Left ventricle myocardium inferior (tissue), 1 donor: Measurements from ENCODE around the gene RUFY2. TPM values are rescaled to one million over a fixed set of nuclear protein-coding genes. Genes with fewer than 3 reads are reported as not detected.

Experiments
- DNase-seq: peaks from one replicate; pipeline ENCODE4 v3.0.0-alpha.2; 2020
- H3K27ac ChIP-seq: fragments of 200-600 bp; replicated peaks from 2 replicates; pipeline ENCODE4 v1.8.0; 2021
- H3K27me3 ChIP-seq: fragments of 200-600 bp; 2 replicates; pipeline ENCODE4 v1.8.0; 2021; ENCODE audit warnings: low read depth
- H3K36me3 ChIP-seq: fragments of 200-600 bp; 2 replicates; pipeline ENCODE4 v1.8.0; 2021
- H3K4me1 ChIP-seq: fragments of 200-600 bp; 2 replicates; pipeline ENCODE4 v1.8.0; 2021
- H3K4me3 ChIP-seq: fragments of 200-600 bp; 2 replicates; pipeline ENCODE4 v1.8.0; 2021; ENCODE audit warnings: mild to moderate bottlenecking, moderate library complexity
- H3K9me3 ChIP-seq: fragments of 200-600 bp; replicated peaks from 2 replicates; pipeline ENCODE4 v1.8.0; 2021
- CTCF ChIP-seq: fragments of 200-600 bp; IDR thresholded peaks from 2 replicates; pipeline ENCODE4 v1.8.0; 2021; ENCODE audit warnings: antibody characterized with exemption, mild to moderate bottlenecking, borderline replicate concordance
- intact Hi-C: fragments of 100-400 bp; cut with micrococcal nuclease; formaldehyde crosslinking; loops from one replicate; pipeline ENCODE4 v1.11.0; 2022
- total RNA-seq: library from RNA; stranded (reverse); fragmentation: NEBNext Ultra II Directional; extraction: Animal tissue kit (Norgen Biotek cat#: 25700); gene quantifications from one replicate; pipeline ENCODE4 v1.2.1, GENCODE V29; 2021
- donor health status: DM: no; HTN: yes; CAD: no; lungs with severe emphysema.

The RUFY2 gene
- total RNA-seq, 1 donor from 2014 or later, result 9.9 TPM

GRCh38 chr10:68434657-68435056, 27.6 kb upstream of the RUFY2 start:
- no peak for DNase-seq
- intact Hi-C loops, result no loop called here
- Histone ChIP-seq H3K4me3 (no peak overlapping the region), H3K27me3 (no peaks in the 10 kb centered on the region), H3K9me3 (no peaks in the 10 kb centered on the region), H3K36me3 (peaks cover 5% of the 10 kb centered on the region), H3K4me1 (no peaks in the 10 kb centered on the region), H3K27ac (no peak overlapping the region)
- no peak for TF ChIP-seq CTCF

- no peak for DNase-seq
- intact Hi-C loops, result no loop called here
- no peak overlapping the region for H3K4me3 ChIP-seq
- no peak for TF ChIP-seq CTCF
- H3K27ac ChIP-seq, result no peak overlapping the region
- H3K27me3 ChIP-seq, result no peaks in the 10 kb centered on the region
- no peaks in the 10 kb centered on the region for H3K4me1 ChIP-seq
- H3K9me3 ChIP-seq, result no peaks in the 10 kb centered on the region
- peaks cover 3% of the 10 kb centered on the region for H3K36me3 ChIP-seq
These were observed 21.5 kb upstream of the RUFY2 start for GRCh38 chr10:68428396-68429104.

GRCh38 chr10:68424454-68425014, 17.5 kb upstream of the RUFY2 start:
- no peaks in the 10 kb centered on the region for H3K4me1 ChIP-seq
- peaks cover 11% of the 10 kb centered on the region for H3K36me3 ChIP-seq
- no peak overlapping the region for H3K4me3 ChIP-seq
- DNase-seq, result no peak
- intact Hi-C loops, result no loop called here
- no peak overlapping the region for H3K27ac ChIP-seq
- no peaks in the 10 kb centered on the region for H3K27me3 ChIP-seq
- H3K9me3 ChIP-seq, result no peaks in the 10 kb centered on the region
- TF ChIP-seq CTCF, result no peak

- Histone ChIP-seq H3K27me3 (no peaks in the 10 kb centered on the region), H3K4me1 (no peaks in the 10 kb centered on the region), H3K27ac (no peak overlapping the region), H3K36me3 (peaks cover 11% of the 10 kb centered on the region), H3K9me3 (no peaks in the 10 kb centered on the region), H3K4me3 (no peak overlapping the region)
- no peak for DNase-seq
- TF ChIP-seq CTCF, result no peak
- intact Hi-C loops, result no loop called here
These were observed 16.4 kb upstream of the RUFY2 start for GRCh38 chr10:68423522-68423921.

GRCh38 chr10:68419376-68419775, 12.3 kb upstream of the RUFY2 start:
- DNase-seq, result no peak
- Histone ChIP-seq H3K9me3 (no peaks in the 10 kb centered on the region), H3K36me3 (peaks cover 8% of the 10 kb centered on the region), H3K4me3 (no peak overlapping the region), H3K27me3 (no peaks in the 10 kb centered on the region), H3K27ac (no peak overlapping the region), H3K4me1 (no peaks in the 10 kb centered on the region)
- TF ChIP-seq CTCF, result no peak
- intact Hi-C loops, result no loop called here
